ENCODE data around the gene TUBB6. TPM values are rescaled to one million over a fixed set of nuclear protein-coding genes. Genes with fewer than 3 reads are reported as not detected.

TUBB6 gene
- total and polyA plus RNA-seq, 2 of the 13 experiments (the other 11 are each of a cell fraction or from before 2014, with no cell fraction given): 9.9 to 28.6 TPM

DNA sequence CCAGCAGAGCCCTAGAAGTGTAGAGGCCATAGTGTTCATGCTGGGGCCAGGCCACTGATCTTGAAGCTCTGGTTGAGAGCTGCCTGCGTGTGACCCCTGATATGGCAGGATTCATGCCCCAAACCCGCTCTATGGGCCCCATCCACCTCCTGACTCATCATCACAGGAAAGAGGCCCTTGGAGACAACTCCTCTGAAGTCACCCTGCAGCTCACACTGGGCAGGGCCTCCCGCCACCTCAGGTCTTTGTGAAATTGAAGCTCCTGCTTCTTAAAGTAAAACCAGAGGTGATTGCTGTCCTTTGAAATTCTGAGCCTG, 12.0 kb upstream of the TUBB6 start (continued):
- TF ChIP-seq, protein P1, sequence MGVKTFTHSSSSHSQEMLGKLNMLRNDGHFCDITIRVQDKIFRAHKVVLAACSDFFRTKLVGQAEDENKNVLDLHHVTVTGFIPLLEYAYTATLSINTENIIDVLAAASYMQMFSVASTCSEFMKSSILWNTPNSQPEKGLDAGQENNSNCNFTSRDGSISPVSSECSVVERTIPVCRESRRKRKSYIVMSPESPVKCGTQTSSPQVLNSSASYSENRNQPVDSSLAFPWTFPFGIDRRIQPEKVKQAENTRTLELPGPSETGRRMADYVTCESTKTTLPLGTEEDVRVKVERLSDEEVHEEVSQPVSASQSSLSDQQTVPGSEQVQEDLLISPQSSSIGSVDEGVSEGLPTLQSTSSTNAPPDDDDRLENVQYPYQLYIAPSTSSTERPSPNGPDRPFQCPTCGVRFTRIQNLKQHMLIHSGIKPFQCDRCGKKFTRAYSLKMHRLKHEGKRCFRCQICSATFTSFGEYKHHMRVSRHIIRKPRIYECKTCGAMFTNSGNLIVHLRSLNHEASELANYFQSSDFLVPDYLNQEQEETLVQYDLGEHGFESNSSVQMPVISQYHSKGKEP (CRISPR knock-in tag; IDR thresholded peaks at IDR 0.05): no peak
- TF ChIP-seq ZBTB20 (CRISPR knock-in tag; IDR thresholded peaks at IDR 0.05; ENCODE audit: borderline replicate concordance, low read depth): no peak
- TF ChIP-seq ZNF547 (CRISPR knock-in tag; IDR thresholded peaks at IDR 0.05): no peak
- TF ChIP-seq ZIK1 (CRISPR knock-in tag; IDR thresholded peaks at IDR 0.05; ENCODE audit: borderline replicate concordance, low read depth): no peak
- no peak for TF ChIP-seq KDM4B (CRISPR knock-in tag; IDR thresholded peaks at IDR 0.05)
- TF ChIP-seq TOPORS (CRISPR knock-in tag; IDR thresholded peaks at IDR 0.05): no peak

DNA sequence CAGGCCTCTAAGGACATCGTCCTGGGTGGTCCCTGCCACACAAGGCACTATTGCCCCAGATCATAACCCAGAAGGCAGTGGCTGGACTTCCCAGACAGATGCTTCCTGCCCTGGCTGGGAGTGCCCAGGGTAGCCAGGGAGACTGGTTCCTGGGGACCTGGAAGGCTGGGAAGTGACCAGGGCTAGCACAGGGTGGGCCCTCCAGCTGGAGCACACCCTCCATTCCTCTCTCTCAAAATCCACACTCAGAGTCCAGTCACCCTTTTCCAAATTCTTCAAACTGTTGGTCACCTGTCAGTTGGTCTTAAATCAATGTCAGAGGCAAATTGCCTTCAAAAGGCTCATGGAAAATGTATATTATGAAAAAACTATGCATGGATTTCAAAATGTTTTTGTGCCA, 11.6 kb upstream of the TUBB6 start:
- ChIA-PET POLR2A (no interaction called here), CTCF (ENCODE audit: low intra/inter-chr PET ratio, low total read pairs) (no interaction called here)
- H3K4me2 ChIP-seq (ENCODE audit: low read depth, low read length): no peak overlapping the region
- BruUV-seq (replicated peaks): no TSS peak
- H3K4me3 ChIP-seq (replicated peaks in 1 of 3; ENCODE audit: insufficient read depth in 1 of 3, low read depth in 2 of 3, low read length in 3 of 3): no peak overlapping the region
- no peak overlapping the region for H3K9ac ChIP-seq (ENCODE audit: insufficient read depth, low read depth, low read length)
- H4K20me1 ChIP-seq (ENCODE audit: insufficient read depth, low read length): no peaks in the 10 kb centered on the region
- in situ Hi-C loops (cut with HindIII; ENCODE audit: extremely low pct_ligation_motif_present, low pct_unique_long_range_greater_than_20kb) (no loop called here), intact Hi-C loops (cut with micrococcal nuclease; ENCODE audit: unreplicated experiment) (no loop called here)
- H2AFZ ChIP-seq (ENCODE audit: low read length): no peak overlapping the region
- H3K27ac ChIP-seq (ENCODE audit: extremely low read length, insufficient read depth, low read length): no peak overlapping the region
- no peak for DNase-seq (ENCODE audit: low spot score)
- peaks cover 1% of the 10 kb centered on the region; the same call in 1 of the 2 replicates for H3K4me1 ChIP-seq (ENCODE audit: insufficient read depth, low read length)
- H3K79me2 ChIP-seq (ENCODE audit: insufficient read depth, low read length): no peaks in the 10 kb centered on the region
- H3K36me3 ChIP-seq (replicated peaks in 1 of 2; ENCODE audit: control insufficient read depth in 1 of 2, insufficient read depth in 2 of 2, low read length in 2 of 2): no peaks in the 10 kb centered on the region
- ATAC-seq: no peak
- peaks cover 3 to 21% of the 10 kb centered on the region in 2 experiments; a peak in 3 of 5 replicates for H3K27me3 ChIP-seq (ENCODE audit: control insufficient read depth in 1 of 2, insufficient read depth in 2 of 2, low read length in 2 of 2)
- H3K9me3 ChIP-seq (ENCODE audit: low read length): no peaks in the 10 kb centered on the region
- no peak for FAIRE-seq
- WGBS (ENCODE audit: low lambda C conversion rate): no CpG with 5 or more reads among the region's 1 CpG
- TF ChIP-seq ZNF12 (CRISPR knock-in tag; IDR thresholded peaks at IDR 0.05) (no peak), ZSCAN22 (CRISPR knock-in tag; IDR thresholded peaks at IDR 0.05) (no peak), ZFP62 (CRISPR knock-in tag; IDR thresholded peaks at IDR 0.05) (no peak), ZNF232 (CRISPR knock-in tag; IDR thresholded peaks at IDR 0.05; ENCODE audit: borderline replicate concordance) (no peak), ZNF672 (CRISPR knock-in tag; IDR thresholded peaks at IDR 0.05) (no peak), KLF12 (CRISPR knock-in tag; IDR thresholded peaks at IDR 0.05; ENCODE audit: borderline replicate concordance) (no peak), ATF1 (CRISPR knock-in tag; IDR thresholded peaks at IDR 0.05) (no peak), ZNF230 (CRISPR knock-in tag; IDR thresholded peaks at IDR 0.05) (no peak)
- TF ChIP-seq, protein P2, sequence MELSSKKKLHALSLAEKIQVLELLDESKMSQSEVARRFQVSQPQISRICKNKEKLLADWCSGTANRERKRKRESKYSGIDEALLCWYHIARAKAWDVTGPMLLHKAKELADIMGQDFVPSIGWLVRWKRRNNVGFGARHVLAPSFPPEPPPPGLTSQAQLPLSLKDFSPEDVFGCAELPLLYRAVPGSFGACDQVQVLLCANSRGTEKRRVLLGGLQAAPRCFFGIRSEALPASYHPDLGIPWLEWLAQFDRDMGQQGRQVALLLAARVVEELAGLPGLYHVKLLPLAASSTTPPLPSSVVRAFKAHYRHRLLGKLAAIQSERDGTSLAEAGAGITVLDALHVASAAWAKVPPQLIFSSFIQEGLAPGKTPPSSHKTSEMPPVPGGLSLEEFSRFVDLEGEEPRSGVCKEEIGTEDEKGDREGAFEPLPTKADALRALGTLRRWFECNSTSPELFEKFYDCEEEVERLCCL (CRISPR knock-in tag; IDR thresholded peaks at IDR 0.05; ENCODE audit: borderline replicate concordance): no peak
- TF ChIP-seq, protein P3, sequence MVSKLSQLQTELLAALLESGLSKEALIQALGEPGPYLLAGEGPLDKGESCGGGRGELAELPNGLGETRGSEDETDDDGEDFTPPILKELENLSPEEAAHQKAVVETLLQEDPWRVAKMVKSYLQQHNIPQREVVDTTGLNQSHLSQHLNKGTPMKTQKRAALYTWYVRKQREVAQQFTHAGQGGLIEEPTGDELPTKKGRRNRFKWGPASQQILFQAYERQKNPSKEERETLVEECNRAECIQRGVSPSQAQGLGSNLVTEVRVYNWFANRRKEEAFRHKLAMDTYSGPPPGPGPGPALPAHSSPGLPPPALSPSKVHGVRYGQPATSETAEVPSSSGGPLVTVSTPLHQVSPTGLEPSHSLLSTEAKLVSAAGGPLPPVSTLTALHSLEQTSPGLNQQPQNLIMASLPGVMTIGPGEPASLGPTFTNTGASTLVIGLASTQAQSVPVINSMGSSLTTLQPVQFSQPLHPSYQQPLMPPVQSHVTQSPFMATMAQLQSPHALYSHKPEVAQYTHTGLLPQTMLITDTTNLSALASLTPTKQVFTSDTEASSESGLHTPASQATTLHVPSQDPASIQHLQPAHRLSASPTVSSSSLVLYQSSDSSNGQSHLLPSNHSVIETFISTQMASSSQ (IDR thresholded peaks at IDR 0.05; ENCODE audit: low read depth): no peak
- TF ChIP-seq, protein P3 (CRISPR knock-in tag; IDR thresholded peaks at IDR 0.05; ENCODE audit: borderline replicate concordance): no peak
- TF ChIP-seq, protein P4, sequence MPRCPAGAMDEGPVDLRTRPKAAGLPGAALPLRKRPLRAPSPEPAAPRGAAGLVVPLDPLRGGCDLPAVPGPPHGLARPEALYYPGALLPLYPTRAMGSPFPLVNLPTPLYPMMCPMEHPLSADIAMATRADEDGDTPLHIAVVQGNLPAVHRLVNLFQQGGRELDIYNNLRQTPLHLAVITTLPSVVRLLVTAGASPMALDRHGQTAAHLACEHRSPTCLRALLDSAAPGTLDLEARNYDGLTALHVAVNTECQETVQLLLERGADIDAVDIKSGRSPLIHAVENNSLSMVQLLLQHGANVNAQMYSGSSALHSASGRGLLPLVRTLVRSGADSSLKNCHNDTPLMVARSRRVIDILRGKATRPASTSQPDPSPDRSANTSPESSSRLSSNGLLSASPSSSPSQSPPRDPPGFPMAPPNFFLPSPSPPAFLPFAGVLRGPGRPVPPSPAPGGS (CRISPR knock-in tag; IDR thresholded peaks at IDR 0.05): no peak

All from HepG2 (cell line).